ENCODE data around the gene STRADB.
"Not testable (repeated sequence)": the region's sequence is repeated elsewhere in the genome, so short reads cannot be mapped to it uniquely, and the experiment has no call there.

STRADB gene

GRCh38 chr2:201470821-201471731 is 19.5 kb downstream of the STRADB start:
- H3K9ac ChIP-seq (ENCODE audit: low read depth, low read length): no peak overlapping the region
- H3K4me3 ChIP-seq (ENCODE audit: low read depth, low read length): no peak overlapping the region
- peaks cover 33% of the 10 kb centered on the region for H3K36me3 ChIP-seq (ENCODE audit: control insufficient read depth, insufficient read depth, low read length)
- H3K4me1 ChIP-seq (ENCODE audit: control insufficient read depth, insufficient read depth, low read length): peaks cover 8% of the 10 kb centered on the region
- H3K27me3 ChIP-seq (ENCODE audit: control insufficient read depth, insufficient read depth, low read length): no peaks in the 10 kb centered on the region
- no peaks in the 10 kb centered on the region for H3K9me3 ChIP-seq (ENCODE audit: control insufficient read depth, insufficient read depth, low read length)
- H3K27ac ChIP-seq (ENCODE audit: low read depth, low read length): no peak overlapping the region

- H3K27ac ChIP-seq (ENCODE audit: low read depth, low read length): no peak overlapping the region
- H3K36me3 ChIP-seq (ENCODE audit: control insufficient read depth, insufficient read depth, low read length): peaks cover 35% of the 10 kb centered on the region
- no peak overlapping the region for H3K9ac ChIP-seq (ENCODE audit: low read depth, low read length)
Observed at GRCh38 chr2:201471732-201472393, 20.3 kb downstream of the STRADB start.

GRCh38 chr2:201472411-201472810 is 20.9 kb downstream of the STRADB start:
- H3K27me3 ChIP-seq (ENCODE audit: control insufficient read depth, insufficient read depth, low read length): no peaks in the 10 kb centered on the region
- peaks cover 8% of the 10 kb centered on the region for H3K4me1 ChIP-seq (ENCODE audit: control insufficient read depth, insufficient read depth, low read length)
- peaks cover 35% of the 10 kb centered on the region for H3K36me3 ChIP-seq (ENCODE audit: control insufficient read depth, insufficient read depth, low read length)
- no peaks in the 10 kb centered on the region for H3K9me3 ChIP-seq (ENCODE audit: control insufficient read depth, insufficient read depth, low read length)
- H3K9ac ChIP-seq (ENCODE audit: low read depth, low read length): no peak overlapping the region
- H3K4me3 ChIP-seq (ENCODE audit: low read depth, low read length): no peak overlapping the region
- no peak overlapping the region for H3K27ac ChIP-seq (ENCODE audit: low read depth, low read length)

More at GRCh38 chr2:201471732-201472393, 20.3 kb downstream of the STRADB start:
- Histone ChIP-seq H3K9me3 (ENCODE audit: control insufficient read depth, insufficient read depth, low read length) (no peaks in the 10 kb centered on the region), H3K27me3 (ENCODE audit: control insufficient read depth, insufficient read depth, low read length) (no peaks in the 10 kb centered on the region), H3K4me1 (ENCODE audit: control insufficient read depth, insufficient read depth, low read length) (peaks cover 8% of the 10 kb centered on the region), H3K4me3 (ENCODE audit: low read depth, low read length) (no peak overlapping the region)

- peaks cover 6% of the 10 kb centered on the region; the same call in 1 of the 2 replicates for H3K4me1 ChIP-seq (ENCODE audit: control insufficient read depth, insufficient read depth, low read length)
- no peaks in the 10 kb centered on the region for H3K27me3 ChIP-seq (ENCODE audit: control insufficient read depth, insufficient read depth, low read length)
- peaks cover 22% of the 10 kb centered on the region for H3K36me3 ChIP-seq (ENCODE audit: control insufficient read depth, insufficient read depth, low read length)
- H3K9me3 ChIP-seq (ENCODE audit: control insufficient read depth, insufficient read depth, low read length): no peaks in the 10 kb centered on the region
- H3K9ac ChIP-seq (ENCODE audit: low read depth, low read length): no peak overlapping the region
- no peak overlapping the region for H3K4me3 ChIP-seq (ENCODE audit: low read depth, low read length)
- H3K27ac ChIP-seq (ENCODE audit: low read depth, low read length): no peak overlapping the region
Observed at GRCh38 chr2:201482543-201482942, 31.0 kb downstream of the STRADB start.

GRCh38 chr2:201483342-201483741 is 31.8 kb downstream of the STRADB start:
- Histone ChIP-seq H3K9me3 (ENCODE audit: control insufficient read depth, insufficient read depth, low read length) (no peaks in the 10 kb centered on the region), H3K27me3 (ENCODE audit: control insufficient read depth, insufficient read depth, low read length) (no peaks in the 10 kb centered on the region), H3K4me3 (ENCODE audit: low read depth, low read length) (no peak overlapping the region), H3K36me3 (ENCODE audit: control insufficient read depth, insufficient read depth, low read length) (peaks cover 15% of the 10 kb centered on the region), H3K9ac (ENCODE audit: low read depth, low read length) (no peak overlapping the region), H3K4me1 (ENCODE audit: control insufficient read depth, insufficient read depth, low read length) (peaks cover 6% of the 10 kb centered on the region; the same call in 1 of the 2 replicates), H3K27ac (ENCODE audit: low read depth, low read length) (peak overlapping the region; percentile 35)

- H3K9me3 ChIP-seq (ENCODE audit: control insufficient read depth, insufficient read depth, low read length); H3K4me3 ChIP-seq (ENCODE audit: low read depth, low read length); H3K4me1 ChIP-seq (ENCODE audit: control insufficient read depth, insufficient read depth, low read length); H3K9ac ChIP-seq (ENCODE audit: low read depth, low read length); H3K27me3 ChIP-seq (ENCODE audit: control insufficient read depth, insufficient read depth, low read length): not testable (repeated sequence)
- H3K27ac ChIP-seq (ENCODE audit: low read depth, low read length): peak overlapping the region; percentile 35
- peaks cover 13% of the 10 kb centered on the region for H3K36me3 ChIP-seq (ENCODE audit: control insufficient read depth, insufficient read depth, low read length)
Observed at GRCh38 chr2:201483758-201484157, 32.2 kb downstream of the STRADB start.

GRCh38 chr2:201484805-201485204 is 33.3 kb downstream of the STRADB start:
- no peaks in the 10 kb centered on the region for H3K9me3 ChIP-seq (ENCODE audit: control insufficient read depth, insufficient read depth, low read length)
- H3K4me3 ChIP-seq (ENCODE audit: low read depth, low read length): no peak overlapping the region
- H3K27me3 ChIP-seq (ENCODE audit: control insufficient read depth, insufficient read depth, low read length): no peaks in the 10 kb centered on the region
- no peak overlapping the region for H3K9ac ChIP-seq (ENCODE audit: low read depth, low read length)
- H3K4me1 ChIP-seq (ENCODE audit: control insufficient read depth, insufficient read depth, low read length): peaks cover 6% of the 10 kb centered on the region; the same call in 1 of the 2 replicates
- H3K36me3 ChIP-seq (ENCODE audit: control insufficient read depth, insufficient read depth, low read length): peaks cover 4% of the 10 kb centered on the region
- no peak overlapping the region for H3K27ac ChIP-seq (ENCODE audit: low read depth, low read length)

GRCh38 chr2:201490291-201490690 is 38.8 kb downstream of the STRADB start:
- H3K27me3 ChIP-seq (ENCODE audit: control insufficient read depth, insufficient read depth, low read length): no peaks in the 10 kb centered on the region
- no peak overlapping the region for H3K4me3 ChIP-seq (ENCODE audit: low read depth, low read length)
- H3K9ac ChIP-seq (ENCODE audit: low read depth, low read length): no peak overlapping the region
- H3K9me3 ChIP-seq (ENCODE audit: control insufficient read depth, insufficient read depth, low read length): no peaks in the 10 kb centered on the region
- H3K36me3 ChIP-seq (ENCODE audit: control insufficient read depth, insufficient read depth, low read length): no peaks in the 10 kb centered on the region
- no peak overlapping the region for H3K27ac ChIP-seq (ENCODE audit: low read depth, low read length)
- no peaks in the 10 kb centered on the region for H3K4me1 ChIP-seq (ENCODE audit: control insufficient read depth, insufficient read depth, low read length)

- H3K27ac ChIP-seq (ENCODE audit: low read depth, low read length): no peak overlapping the region
- no peak overlapping the region for H3K4me3 ChIP-seq (ENCODE audit: low read depth, low read length)
- no peaks in the 10 kb centered on the region for H3K27me3 ChIP-seq (ENCODE audit: control insufficient read depth, insufficient read depth, low read length)
- H3K36me3 ChIP-seq (ENCODE audit: control insufficient read depth, insufficient read depth, low read length): no peaks in the 10 kb centered on the region
- no peaks in the 10 kb centered on the region for H3K9me3 ChIP-seq (ENCODE audit: control insufficient read depth, insufficient read depth, low read length)
- H3K9ac ChIP-seq (ENCODE audit: low read depth, low read length): no peak overlapping the region
- no peaks in the 10 kb centered on the region for H3K4me1 ChIP-seq (ENCODE audit: control insufficient read depth, insufficient read depth, low read length)
Observed at GRCh38 chr2:201496785-201497184, 45.2 kb downstream of the STRADB start.

- Histone ChIP-seq H3K4me1 (ENCODE audit: control insufficient read depth, insufficient read depth, low read length) (no peaks in the 10 kb centered on the region), H3K36me3 (ENCODE audit: control insufficient read depth, insufficient read depth, low read length) (no peaks in the 10 kb centered on the region), H3K9me3 (ENCODE audit: control insufficient read depth, insufficient read depth, low read length) (peaks cover 9% of the 10 kb centered on the region), H3K27ac (ENCODE audit: low read depth, low read length) (no peak overlapping the region), H3K4me3 (ENCODE audit: low read depth, low read length) (no peak overlapping the region), H3K27me3 (ENCODE audit: control insufficient read depth, insufficient read depth, low read length) (no peaks in the 10 kb centered on the region), H3K9ac (ENCODE audit: low read depth, low read length) (no peak overlapping the region)
Observed at GRCh38 chr2:201500534-201500933, 49.0 kb downstream of the STRADB start.

- Histone ChIP-seq H3K9me3 (ENCODE audit: control insufficient read depth, insufficient read depth, low read length) (peaks cover 9% of the 10 kb centered on the region), H3K9ac (ENCODE audit: low read depth, low read length) (no peak overlapping the region), H3K27ac (ENCODE audit: low read depth, low read length) (no peak overlapping the region), H3K4me1 (ENCODE audit: control insufficient read depth, insufficient read depth, low read length) (no peaks in the 10 kb centered on the region), H3K27me3 (ENCODE audit: control insufficient read depth, insufficient read depth, low read length) (no peaks in the 10 kb centered on the region), H3K4me3 (ENCODE audit: low read depth, low read length) (no peak overlapping the region), H3K36me3 (ENCODE audit: control insufficient read depth, insufficient read depth, low read length) (no peaks in the 10 kb centered on the region)
Observed at GRCh38 chr2:201502713-201503112, 51.2 kb downstream of the STRADB start.

All from HUES48 (cell line).